K562 (cell line): Measurements from ENCODE around the gene FLVCR2. TPM values are rescaled to one million over a fixed set of nuclear protein-coding genes. Genes with fewer than 3 reads are reported as not detected.
A peak's percentile ranks its signal among the peaks of the same experiment; 100 is the strongest.

Experiments
- ARNT ChIP-seq, 2 experiments: fragments of 450-650 bp; IDR thresholded peaks; 2 replicates each; pipeline ENCODE4 v1.6.1; 2016; ENCODE audit warnings: mild to moderate bottlenecking in 1 of 2
- CCNT2 ChIP-seq: IDR thresholded peaks from 2 replicates; pipeline ENCODE4 v1.6.1; 2011; ENCODE audit warnings: borderline replicate concordance, low read depth, mild to moderate bottlenecking, moderate library complexity, mixed read lengths, low read length; ENCODE audit not compliant: insufficient read length; ENCODE audit errors: extremely low read depth
- DPF2 ChIP-seq: fragments of 450-650 bp; IDR thresholded peaks from 2 replicates; pipeline ENCODE4 v1.6.1; 2016
- EZH2 ChIP-seq: IDR thresholded peaks from 2 replicates; pipeline ENCODE4 v1.6.1; 2012; ENCODE audit warnings: low read depth, mild to moderate bottlenecking, inconsistent platforms, low read length, borderline replicate concordance
- FOSL1 ChIP-seq: fragments of 200-800 bp; sonication (Bioruptor generic); conservative IDR thresholded peaks from 2 replicates; pipeline ENCODE4 v1.6.1; 2016; ENCODE audit warnings: missing genetic modification characterization, missing compliant biosample characterization
- JUND ChIP-seq, 2 experiments: IDR thresholded peaks; 2 replicates in 1 of 2; 3 replicates in 1 of 2; pipeline ENCODE4 v1.6.1; 2011; ENCODE audit warnings: borderline replicate concordance in 2 of 2, low read depth in 2 of 2, low read length in 2 of 2, improper control_type of control experiment in 1 of 2, missing biosample characterization in 1 of 2, missing genetic modification characterization in 1 of 2, missing genetic modification reagents in 1 of 2
- KDM1A ChIP-seq, 2 experiments: fragments of 450-650 bp; IDR thresholded peaks; 2 replicates each; pipeline ENCODE4 v1.6.1; 2016; ENCODE audit warnings: mild to moderate bottlenecking in 2 of 2
- MTA1 ChIP-seq: fragments of 450-650 bp; IDR thresholded peaks from 2 replicates; pipeline ENCODE4 v1.6.1; 2017; ENCODE audit warnings: borderline replicate concordance
- NCOA4 ChIP-seq: fragments of 450-650 bp; IDR thresholded peaks from 2 replicates; pipeline ENCODE4 v1.6.1; 2018; ENCODE audit warnings: mild to moderate bottlenecking; ENCODE audit not compliant: partially characterized antibody
- PTBP1 ChIP-seq: fragments of 200-400 bp; formaldehyde crosslinking; IDR thresholded peaks from 2 replicates; pipeline ENCODE4 v1.6.1; 2017; ENCODE audit warnings: low read depth, low read length
- SMARCB1 ChIP-seq: IDR thresholded peaks from 2 replicates; pipeline ENCODE4 v1.6.1; 2011; ENCODE audit warnings: improper control_type of control experiment, low read depth; ENCODE audit not compliant: insufficient read length
- SMARCE1 ChIP-seq: fragments of 450-650 bp; IDR thresholded peaks from 2 replicates; pipeline ENCODE4 v1.7.1; 2016; ENCODE audit warnings: mild to moderate bottlenecking
- SOX6 ChIP-seq: fragments of 450-650 bp; IDR thresholded peaks from 2 replicates; pipeline ENCODE4 v1.6.1; 2014; ENCODE audit warnings: mild to moderate bottlenecking
- TFAM ChIP-seq: fragments of 250-450 bp; sonication (Bioruptor Pico); conservative IDR thresholded peaks from 2 replicates; pipeline ENCODE4 v1.5.0; 2021; ENCODE audit warnings: mild to moderate bottlenecking, moderate library complexity
- TRIM24 ChIP-seq, 2 experiments: fragments of 450-650 bp; IDR thresholded peaks; 2 replicates each; pipeline ENCODE4 v1.6.1; 2016
- ZC3H4 ChIP-seq: sonication (generic); formaldehyde crosslinking; IDR thresholded peaks from 2 replicates; pipeline ENCODE4 v1.9.0; 2021; ENCODE audit warnings: missing genetic modification reagents, borderline replicate concordance
- ZKSCAN3 ChIP-seq: fragments of 250-450 bp; sonication (Bioruptor Pico); IDR thresholded peaks from 2 replicates; pipeline ENCODE4 v1.4.0; 2020
- ZNF197 ChIP-seq: fragments of 200-800 bp; sonication (Bioruptor generic); IDR thresholded peaks from 2 replicates; pipeline ENCODE4 v1.6.1; 2016; ENCODE audit warnings: low read depth, missing genetic modification characterization, missing compliant biosample characterization
- ZNF24 ChIP-seq: fragments of 450-650 bp; IDR thresholded peaks from 2 replicates; pipeline ENCODE4 v1.6.1; 2016
- polyA plus RNA-seq, 8 experiments: library from polyadenylated mRNA; depleted of rRNA in 4 of 8; stranded (reverse) in 5 of 8; unstranded in 3 of 8; fragments of >200 nt; fragmentation: Nextera tagmentation in 2 of 8; fragmentation: Illumina TruSeq in 1 of 8; extraction: Ambion mirVana in 2 of 8; extraction: Trizol in 1 of 8; gene quantifications; 2 replicates each; pipeline versions ENCODE4 v1.2.1 to v1.2.3, GENCODE V29; 2011 to 2014; ENCODE audit warnings: inconsistent platforms in 1 of 8, missing spikeins in 1 of 8
- total RNA-seq, 7 experiments: library from RNA; depleted of rRNA in 6 of 7; stranded (reverse); fragments of >200 nt in 6 of 7; fragmentation: Illumina TruSeq in 2 of 7; extraction: Trizol in 2 of 7; gene quantifications; 2 replicates each; pipeline versions ENCODE4 v1.2.1 to v1.2.3, GENCODE V29; 2011 to 2021; ENCODE audit warnings: low replicate concordance in 1 of 7
- TF ChIP-seq, protein P1 (sequence below): fragments of 450-650 bp; formaldehyde crosslinking; IDR thresholded peaks from 2 replicates; pipeline ENCODE4 v1.4.0; 2020; ENCODE audit warnings: mild to moderate bottlenecking, mixed read lengths
- TF ChIP-seq, protein P2 (sequence below), 2 experiments: fragments of 150-350 bp in 1 of 2; IDR thresholded peaks; 2 replicates each; pipeline ENCODE4 v1.6.1; 2012 to 2016; ENCODE audit warnings: low read depth in 2 of 2, low read length in 2 of 2, mild to moderate bottlenecking in 1 of 2, moderate library complexity in 1 of 2
- TF ChIP-seq, protein P3 (sequence below), 2 experiments: fragments of 250-450 bp in 1 of 2; fragments of 450-650 bp in 1 of 2; sonication (Bioruptor Pico) in 1 of 2; IDR thresholded peaks; 2 replicates each; pipeline versions ENCODE4 v1.6.1 to v1.8.0; 2016 to 2021; ENCODE audit warnings: mild to moderate bottlenecking in 2 of 2, moderate library complexity in 2 of 2, missing compliant biosample characterization in 1 of 2, missing genetic modification characterization in 1 of 2

The FLVCR2 gene
- total and polyA plus RNA-seq, 9 of the 15 experiments (the other 6 are each of a cell fraction or from before 2014, with no cell fraction given): 1.5 TPM; not detected in 8

DNA sequence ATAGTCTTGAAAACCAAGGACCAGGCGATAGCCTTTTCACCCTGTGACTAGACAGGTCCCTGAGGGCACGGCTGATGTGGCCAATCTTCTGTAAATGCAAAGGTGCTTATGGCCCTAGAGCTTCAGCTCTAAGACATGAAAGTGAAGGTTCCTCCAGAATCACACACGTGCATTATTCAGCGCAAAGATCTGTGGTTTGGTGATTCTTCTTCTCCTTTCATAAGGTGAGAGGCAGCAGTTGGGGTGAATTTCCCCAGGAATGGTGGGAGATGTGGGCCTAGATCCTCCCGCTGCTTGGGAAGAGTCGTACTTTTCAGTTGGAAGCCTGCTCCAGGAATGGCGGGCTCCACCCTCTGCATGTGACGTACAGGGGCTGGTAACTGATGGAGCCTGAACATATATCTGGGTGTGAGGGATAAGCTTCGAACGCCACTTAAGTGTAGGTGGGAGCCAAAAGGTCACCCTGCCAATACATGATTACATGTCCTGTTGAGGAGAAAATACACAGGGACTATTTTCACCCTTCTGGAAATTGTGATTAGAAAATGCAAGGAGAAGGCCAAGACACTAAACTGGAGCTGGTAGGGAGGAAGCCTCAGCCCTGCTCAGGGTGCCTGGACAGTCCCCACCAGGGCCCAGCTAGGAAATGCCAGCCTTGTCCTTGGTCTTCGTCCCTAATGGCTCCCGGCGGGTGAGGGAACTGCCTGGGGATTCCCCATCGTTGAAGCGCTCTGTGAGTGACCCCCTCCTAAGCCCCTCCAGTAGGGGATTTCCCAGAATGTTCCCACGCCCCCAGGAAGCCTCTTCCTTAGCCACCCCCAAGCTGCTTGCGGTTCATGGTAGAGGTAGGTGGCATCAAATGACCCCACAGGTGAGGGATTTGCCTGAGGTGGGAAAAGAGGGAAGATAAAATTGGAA lies 38.6 kb upstream of the FLVCR2 start (continued):
- TF ChIP-seq JUND (IDR thresholded peaks at IDR 0.05; ENCODE audit: borderline replicate concordance, low read depth, low read length) (no peak), JUND (tag; IDR thresholded peaks at IDR 0.05; ENCODE audit: borderline replicate concordance, low read depth, low read length) (no peak), SOX6 (peak; percentile 62), EZH2 (no peak), DPF2 (peak; percentile 85), SMARCB1 (no peak), CCNT2 (peak; percentile 34), ZKSCAN3 (CRISPR knock-in tag) (no peak), ZNF197 (no peak), ZNF24 (no peak), SMARCE1 (peak; percentile 36; the same call in 1 of the 2 replicates), KDM1A (IDR thresholded peaks at IDR 0.05) (peak; percentile 66 to 71; a peak in 3 of 4 replicates), PTBP1 (no peak), MTA1 (no peak), NCOA4 (no peak), FOSL1 (0 out of 2 replicates have a peak, but pooled peaks have one; percentile 36), TFAM (CRISPR knock-in tag) (no peak), TRIM24 (IDR thresholded peaks at IDR 0.05) (peak; percentile 66 to 68; a peak in 2 of 4 replicates), ARNT (IDR thresholded peaks at IDR 0.05) (no peak), ZC3H4 (no peak)
- TF ChIP-seq, protein P1, sequence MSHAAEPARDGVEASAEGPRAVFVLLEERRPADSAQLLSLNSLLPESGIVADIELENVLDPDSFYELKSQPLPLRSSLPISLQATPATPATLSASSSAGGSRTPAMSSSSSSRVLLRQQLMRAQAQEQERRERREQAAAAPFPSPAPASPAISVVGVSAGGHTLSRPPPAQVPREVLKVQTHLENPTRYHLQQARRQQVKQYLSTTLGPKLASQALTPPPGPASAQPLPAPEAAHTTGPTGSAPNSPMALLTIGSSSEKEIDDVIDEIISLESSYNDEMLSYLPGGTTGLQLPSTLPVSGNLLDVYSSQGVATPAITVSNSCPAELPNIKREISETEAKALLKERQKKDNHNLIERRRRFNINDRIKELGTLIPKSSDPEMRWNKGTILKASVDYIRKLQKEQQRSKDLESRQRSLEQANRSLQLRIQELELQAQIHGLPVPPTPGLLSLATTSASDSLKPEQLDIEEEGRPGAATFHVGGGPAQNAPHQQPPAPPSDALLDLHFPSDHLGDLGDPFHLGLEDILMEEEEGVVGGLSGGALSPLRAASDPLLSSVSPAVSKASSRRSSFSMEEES (CRISPR knock-in tag): no peak
- TF ChIP-seq, protein P2, sequence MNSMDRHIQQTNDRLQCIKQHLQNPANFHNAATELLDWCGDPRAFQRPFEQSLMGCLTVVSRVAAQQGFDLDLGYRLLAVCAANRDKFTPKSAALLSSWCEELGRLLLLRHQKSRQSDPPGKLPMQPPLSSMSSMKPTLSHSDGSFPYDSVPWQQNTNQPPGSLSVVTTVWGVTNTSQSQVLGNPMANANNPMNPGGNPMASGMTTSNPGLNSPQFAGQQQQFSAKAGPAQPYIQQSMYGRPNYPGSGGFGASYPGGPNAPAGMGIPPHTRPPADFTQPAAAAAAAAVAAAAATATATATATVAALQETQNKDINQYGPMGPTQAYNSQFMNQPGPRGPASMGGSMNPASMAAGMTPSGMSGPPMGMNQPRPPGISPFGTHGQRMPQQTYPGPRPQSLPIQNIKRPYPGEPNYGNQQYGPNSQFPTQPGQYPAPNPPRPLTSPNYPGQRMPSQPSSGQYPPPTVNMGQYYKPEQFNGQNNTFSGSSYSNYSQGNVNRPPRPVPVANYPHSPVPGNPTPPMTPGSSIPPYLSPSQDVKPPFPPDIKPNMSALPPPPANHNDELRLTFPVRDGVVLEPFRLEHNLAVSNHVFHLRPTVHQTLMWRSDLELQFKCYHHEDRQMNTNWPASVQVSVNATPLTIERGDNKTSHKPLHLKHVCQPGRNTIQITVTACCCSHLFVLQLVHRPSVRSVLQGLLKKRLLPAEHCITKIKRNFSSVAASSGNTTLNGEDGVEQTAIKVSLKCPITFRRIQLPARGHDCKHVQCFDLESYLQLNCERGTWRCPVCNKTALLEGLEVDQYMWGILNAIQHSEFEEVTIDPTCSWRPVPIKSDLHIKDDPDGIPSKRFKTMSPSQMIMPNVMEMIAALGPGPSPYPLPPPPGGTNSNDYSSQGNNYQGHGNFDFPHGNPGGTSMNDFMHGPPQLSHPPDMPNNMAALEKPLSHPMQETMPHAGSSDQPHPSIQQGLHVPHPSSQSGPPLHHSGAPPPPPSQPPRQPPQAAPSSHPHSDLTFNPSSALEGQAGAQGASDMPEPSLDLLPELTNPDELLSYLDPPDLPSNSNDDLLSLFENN (IDR thresholded peaks at IDR 0.05; ENCODE audit: low read depth in 2 of 2, low read length in 2 of 2): peak in 1 of 2 experiments; percentile 88; a peak in 2 of 4 replicates
- TF ChIP-seq, protein P3, sequence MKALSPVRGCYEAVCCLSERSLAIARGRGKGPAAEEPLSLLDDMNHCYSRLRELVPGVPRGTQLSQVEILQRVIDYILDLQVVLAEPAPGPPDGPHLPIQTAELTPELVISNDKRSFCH (CRISPR knock-in tag; IDR thresholded peaks at IDR 0.05): no peak
- TF ChIP-seq, protein P3 (tag; IDR thresholded peaks at IDR 0.05): 0 out of 2 replicates have a peak, but pooled peaks have one; percentile 67
